Thoracic aorta (tissue), 2 donors: Measurements from ENCODE around the gene ADAM33. TPM values are rescaled to one million over a fixed set of nuclear protein-coding genes. Genes with fewer than 3 reads are reported as not detected.

ENCODE experiments used
- ATAC-seq: fragments of 150-250 bp; one replicate; pipeline ENCODE4 v1.8.0; 2017; ENCODE audit warnings: low read depth; ENCODE audit not compliant: insufficient number of reproducible peaks, low FRiP score
- DNase-seq: peaks from one replicate; pipeline ENCODE4 v3.0.0-alpha.2; 2020; ENCODE audit warnings: low spot score
- H3K27ac ChIP-seq, 2 donors: fragments of 200-600 bp; sonication (generic); 1 replicate in 1 of 2; 2 replicates in 1 of 2; pipeline ENCODE4 v1.5.1; 2016; ENCODE audit warnings: mild to moderate bottlenecking in 2 of 2, moderate library complexity in 2 of 2
- H3K27me3 ChIP-seq: fragments of 200-600 bp; sonication (generic); replicated peaks from 2 replicates; pipeline ENCODE4 v1.6.0; 2016; ENCODE audit warnings: mild to moderate bottlenecking; ENCODE audit not compliant: insufficient read depth
- H3K36me3 ChIP-seq: fragments of 200-600 bp; sonication (generic); one replicate; pipeline ENCODE4 v1.5.1; 2016
- H3K4me1 ChIP-seq, 2 donors: fragments of 200-600 bp; sonication (generic); 1 replicate in 1 of 2; 2 replicates in 1 of 2; pipeline versions ENCODE4 v1.5.1 to v1.6.0; 2016; ENCODE audit warnings: low read depth in 2 of 2, mild to moderate bottlenecking in 1 of 2; ENCODE audit not compliant: control insufficient read depth in 1 of 2
- H3K4me3 ChIP-seq: fragments of 200-600 bp; sonication (generic); 2 replicates; pipeline ENCODE4 v1.5.1; 2016; ENCODE audit warnings: mild to moderate bottlenecking
- H3K9me3 ChIP-seq: fragments of 200-600 bp; sonication (generic); 2 replicates; pipeline ENCODE4 v1.5.1; 2016
- CTCF ChIP-seq: fragments of 200-600 bp; sonication (generic); IDR thresholded peaks from one replicate; pipeline ENCODE4 v1.5.1; 2019; ENCODE audit warnings: antibody characterized with exemption
- total RNA-seq, 2 donors: library from RNA; depleted of rRNA; stranded (reverse); fragments of >200 nt; gene quantifications; one replicate each; pipeline versions ENCODE4 v1.1.0 to v1.2.3, GENCODE V29; 2016

ADAM33 gene
- total RNA-seq, 2 donors from 2014 or later = 113 to 177 TPM

DNA sequence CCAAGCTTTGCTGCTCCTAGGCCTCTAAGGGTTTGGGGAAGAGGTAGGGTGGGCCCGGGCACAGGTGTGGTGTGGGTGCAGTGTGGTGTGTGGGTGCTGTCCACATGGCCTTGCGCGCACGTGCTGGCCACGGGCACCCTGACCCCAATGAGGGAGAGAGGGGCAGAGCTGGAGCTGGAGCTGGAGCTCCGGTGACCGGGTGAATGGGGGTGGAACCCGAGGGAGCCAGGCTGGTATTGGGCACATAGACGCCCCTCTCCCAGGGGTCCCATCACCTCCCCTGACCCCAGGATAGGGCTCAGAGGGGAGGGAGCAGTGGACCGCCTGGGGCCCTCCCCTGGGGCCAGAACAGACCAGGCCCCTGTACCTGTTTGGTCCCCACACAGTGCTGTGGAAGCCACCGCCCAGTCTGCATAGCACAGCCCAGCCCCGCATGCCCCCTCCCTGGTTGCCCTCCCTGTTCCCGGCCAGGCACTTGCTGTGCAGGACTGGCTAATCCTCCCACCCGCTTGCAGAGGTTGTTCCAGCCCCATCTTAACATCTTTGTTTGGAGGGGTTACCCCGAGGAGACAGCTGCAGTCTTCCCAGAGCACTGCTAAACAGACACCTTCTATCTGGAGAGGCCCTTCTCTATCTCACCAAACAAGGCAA, 984 bp downstream of the ADAM33 start:
- ATAC-seq (no peak), DNase-seq (no peak)
- peaks cover 20 to 47% of the 10 kb centered on the region in 2 donors for H3K4me1 ChIP-seq
- peaks cover 3% of the 10 kb centered on the region for H3K36me3 ChIP-seq
- H3K27ac ChIP-seq = peak overlapping the region; percentile 94 to 96
- H3K27me3 ChIP-seq = no peaks in the 10 kb centered on the region
- TF ChIP-seq CTCF = no peak
- H3K4me3 ChIP-seq = peak overlapping the region; percentile 76
- H3K9me3 ChIP-seq = no peaks in the 10 kb centered on the region

DNA sequence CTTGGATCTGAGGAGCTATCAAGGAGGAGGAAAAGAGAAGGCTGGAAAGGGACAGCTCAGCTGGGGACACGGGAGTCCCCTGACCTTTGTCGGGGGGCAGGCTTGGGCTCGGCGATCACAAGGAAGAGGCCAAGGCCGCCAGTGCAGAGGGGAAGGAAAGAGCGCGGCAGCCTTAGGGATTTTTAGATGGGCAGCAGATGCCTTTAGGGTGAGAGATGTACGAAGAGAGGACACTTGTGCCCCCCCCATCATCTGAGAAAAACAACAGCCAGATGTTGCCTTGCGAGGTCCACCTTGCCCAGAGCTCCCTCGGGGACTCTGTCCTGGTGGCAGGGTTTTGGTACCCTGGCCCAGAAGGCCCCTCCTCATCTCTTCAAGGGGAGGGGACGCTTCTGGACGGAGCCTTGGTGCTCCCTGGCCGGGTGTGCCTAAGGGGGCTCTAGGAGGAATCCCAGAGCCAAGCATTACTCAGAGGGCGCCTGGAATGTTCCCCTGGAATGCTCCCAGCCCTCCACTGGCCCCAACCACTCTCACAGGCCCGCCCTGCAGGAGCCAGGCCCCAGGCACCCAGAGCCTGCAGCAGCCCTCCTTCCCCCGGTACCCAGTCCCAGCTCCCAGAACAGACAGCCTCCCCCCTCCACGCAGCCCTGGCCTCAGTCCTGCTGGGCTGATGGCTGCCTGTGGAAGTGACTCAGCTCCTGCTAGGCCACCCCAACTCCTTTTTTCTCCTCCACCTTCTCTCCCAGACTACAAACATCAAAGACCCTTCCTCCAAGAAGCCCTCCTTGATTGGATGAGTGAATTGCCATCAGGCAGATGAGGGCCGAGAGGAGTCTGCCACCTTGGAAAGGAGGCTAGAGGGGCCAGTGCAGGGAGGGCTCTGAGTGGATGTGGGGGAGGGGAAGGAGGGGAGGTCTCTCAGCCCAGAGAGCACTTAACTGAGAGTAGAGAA, 1.8 kb downstream of the ADAM33 start:
- H3K4me1 ChIP-seq = peaks cover 20 to 47% of the 10 kb centered on the region in 2 donors
- H3K4me3 ChIP-seq = peak overlapping the region; percentile 76
- no peak for TF ChIP-seq CTCF
- H3K27ac ChIP-seq = peak overlapping the region; percentile 94 to 96
- ATAC-seq (no peak), DNase-seq (peak; percentile 58)
- H3K27me3 ChIP-seq = no peaks in the 10 kb centered on the region
- peaks cover 6% of the 10 kb centered on the region for H3K36me3 ChIP-seq
- H3K9me3 ChIP-seq = no peaks in the 10 kb centered on the region

DNA sequence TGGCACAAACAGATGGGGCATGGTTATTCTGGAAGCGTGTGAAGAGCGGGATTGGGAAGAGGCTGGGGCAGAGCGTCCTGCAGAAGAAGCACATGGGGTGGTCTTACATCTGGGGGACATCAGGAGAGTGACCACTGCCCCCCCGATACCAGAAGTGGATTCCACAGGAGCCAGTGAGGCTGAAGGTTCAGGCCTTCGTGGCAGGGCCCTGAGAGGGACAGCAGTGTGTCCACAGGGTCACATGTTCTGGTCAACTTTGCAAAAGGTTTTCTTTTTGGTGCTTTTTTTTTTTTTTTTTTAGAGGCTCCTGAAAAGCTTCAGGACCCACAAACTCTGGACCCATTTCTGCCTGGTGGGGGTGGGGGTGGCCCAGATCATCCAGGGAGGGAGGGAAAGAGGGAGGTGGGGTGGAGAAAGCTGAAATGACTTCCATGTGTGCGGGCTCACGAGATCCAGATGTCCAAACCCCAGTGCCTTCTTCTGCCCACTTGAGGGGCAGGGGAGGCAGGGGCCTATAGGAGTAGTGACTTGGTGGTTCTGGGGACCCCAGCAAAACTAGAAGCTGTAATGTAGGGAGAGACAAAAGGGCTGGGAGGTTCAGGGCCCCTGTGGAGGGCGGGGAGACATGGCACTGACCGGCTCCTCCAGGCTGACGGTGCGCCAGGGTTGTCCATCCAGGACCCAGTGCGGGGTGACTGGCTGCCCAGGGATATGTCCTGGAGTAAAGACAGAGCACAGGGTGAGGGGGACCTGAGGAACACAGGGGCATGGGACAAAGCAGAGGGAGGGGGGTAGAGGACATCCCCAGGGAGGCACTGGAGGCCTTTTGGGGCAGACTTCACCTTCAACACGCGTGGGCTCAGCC, 2.7 kb downstream of the ADAM33 start:
- Histone ChIP-seq H3K9me3 (no peaks in the 10 kb centered on the region), H3K4me1 (peaks cover 20 to 47% of the 10 kb centered on the region in 2 donors), H3K4me3 (no peak overlapping the region), H3K27ac (peak overlapping the region; percentile 94 to 96), H3K36me3 (peaks cover 14% of the 10 kb centered on the region), H3K27me3 (no peaks in the 10 kb centered on the region)
- TF ChIP-seq CTCF = no peak
- no peak for DNase-seq
- no peak for ATAC-seq

GRCh38 chr20:3678198-3678597, 3.6 kb downstream of the ADAM33 start:
- DNase-seq (no peak), ATAC-seq (no peak)
- Histone ChIP-seq H3K4me3 (no peak overlapping the region), H3K27me3 (no peaks in the 10 kb centered on the region), H3K9me3 (no peaks in the 10 kb centered on the region), H3K36me3 (peaks cover 23% of the 10 kb centered on the region), H3K4me1 (peaks cover 20 to 47% of the 10 kb centered on the region in 2 donors), H3K27ac (peak overlapping the region; percentile 94 to 96)
- no peak for TF ChIP-seq CTCF
